ENCODE measurements around the gene TMEM201.

- TF ChIP-seq, protein P1, sequence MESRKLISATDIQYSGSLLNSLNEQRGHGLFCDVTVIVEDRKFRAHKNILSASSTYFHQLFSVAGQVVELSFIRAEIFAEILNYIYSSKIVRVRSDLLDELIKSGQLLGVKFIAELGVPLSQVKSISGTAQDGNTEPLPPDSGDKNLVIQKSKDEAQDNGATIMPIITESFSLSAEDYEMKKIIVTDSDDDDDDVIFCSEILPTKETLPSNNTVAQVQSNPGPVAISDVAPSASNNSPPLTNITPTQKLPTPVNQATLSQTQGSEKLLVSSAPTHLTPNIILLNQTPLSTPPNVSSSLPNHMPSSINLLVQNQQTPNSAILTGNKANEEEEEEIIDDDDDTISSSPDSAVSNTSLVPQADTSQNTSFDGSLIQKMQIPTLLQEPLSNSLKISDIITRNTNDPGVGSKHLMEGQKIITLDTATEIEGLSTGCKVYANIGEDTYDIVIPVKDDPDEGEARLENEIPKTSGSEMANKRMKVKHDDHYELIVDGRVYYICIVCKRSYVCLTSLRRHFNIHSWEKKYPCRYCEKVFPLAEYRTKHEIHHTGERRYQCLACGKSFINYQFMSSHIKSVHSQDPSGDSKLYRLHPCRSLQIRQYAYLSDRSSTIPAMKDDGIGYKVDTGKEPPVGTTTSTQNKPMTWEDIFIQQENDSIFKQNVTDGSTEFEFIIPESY (IDR thresholded peaks at IDR 0.05), result no peak
- TF ChIP-seq TAF1 (conservative IDR thresholded peaks at IDR 0.05), result no peak
- TF ChIP-seq CTCF (IDR thresholded peaks at IDR 0.05; ENCODE audit: low read depth, low read length, missing input control), result no peak
- TF ChIP-seq YY1 (IDR thresholded peaks at IDR 0.05), result no peak
- no peak for TF ChIP-seq JUND (IDR thresholded peaks at IDR 0.05)
- TF ChIP-seq, protein P2, sequence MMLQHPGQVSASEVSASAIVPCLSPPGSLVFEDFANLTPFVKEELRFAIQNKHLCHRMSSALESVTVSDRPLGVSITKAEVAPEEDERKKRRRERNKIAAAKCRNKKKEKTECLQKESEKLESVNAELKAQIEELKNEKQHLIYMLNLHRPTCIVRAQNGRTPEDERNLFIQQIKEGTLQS (IDR thresholded peaks at IDR 0.05), result no peak
- TF ChIP-seq HNF4A (conservative IDR thresholded peaks at IDR 0.05), result no peak
- TF ChIP-seq SP1 (IDR thresholded peaks at IDR 0.05), result no peak
- no peak for TF ChIP-seq RXRA (IDR thresholded peaks at IDR 0.05)
- TF ChIP-seq, protein P3, sequence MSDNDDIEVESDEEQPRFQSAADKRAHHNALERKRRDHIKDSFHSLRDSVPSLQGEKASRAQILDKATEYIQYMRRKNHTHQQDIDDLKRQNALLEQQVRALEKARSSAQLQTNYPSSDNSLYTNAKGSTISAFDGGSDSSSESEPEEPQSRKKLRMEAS (IDR thresholded peaks at IDR 0.05), result no peak
- no peak for TF ChIP-seq FOXA1 (IDR thresholded peaks at IDR 0.05)
Observed at GRCh38 chr1:9663257-9663656, 74.5 kb downstream of the TMEM201 start.
